ENCODE results near the gene ADAMTSL1. TPM values are rescaled to one million over a fixed set of nuclear protein-coding genes. Genes with fewer than 3 reads are reported as not detected.
A peak's percentile ranks its signal among the peaks of the same experiment; 100 is the strongest.

Gene ADAMTSL1
- total and polyA plus RNA-seq, 2 of the 8 experiments (the other 6 are each of a cell fraction or from before 2014, with no cell fraction given): 0.84 to 1.1 TPM

DNA sequence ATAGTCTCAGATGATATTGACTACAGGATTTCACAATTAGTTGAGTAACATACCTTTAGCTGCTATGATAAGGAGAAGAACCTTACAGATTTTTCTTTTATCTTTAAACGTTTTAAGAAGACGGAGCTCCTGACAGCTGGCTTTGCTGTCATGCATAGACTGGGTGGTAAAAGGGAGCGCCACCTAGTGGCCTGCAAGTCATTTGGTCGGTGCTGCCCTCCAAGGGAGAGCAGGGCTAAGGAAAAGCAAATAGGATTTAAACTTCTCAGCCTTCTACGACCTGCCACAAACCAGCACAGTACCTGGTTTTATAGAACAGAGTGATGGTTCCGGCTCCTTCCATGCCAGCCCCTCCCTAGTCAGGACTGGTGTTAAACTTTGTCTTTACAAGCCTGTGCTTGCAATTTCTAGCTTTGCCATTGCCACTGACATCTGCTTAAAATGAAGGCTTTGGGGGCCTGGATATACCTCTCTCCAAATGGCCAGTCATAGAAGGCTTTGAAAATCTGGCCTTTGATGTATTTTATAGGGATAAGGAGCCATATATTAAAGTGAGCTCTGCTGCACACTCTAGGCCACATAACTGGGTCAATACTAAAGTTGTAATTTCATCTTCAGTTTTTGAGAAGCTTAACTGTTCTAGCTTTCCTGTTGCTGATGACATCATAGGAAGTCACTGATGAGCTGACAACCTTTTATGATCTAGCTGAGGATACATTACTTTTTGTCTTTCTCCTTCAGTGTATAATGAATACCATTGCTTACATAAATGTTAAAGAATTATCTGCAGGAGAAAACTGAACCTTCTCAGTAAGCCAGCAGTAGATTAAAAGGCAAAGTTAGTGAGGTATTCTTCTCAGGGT, 31.1 kb upstream of the ADAMTSL1 start:
- peaks cover 0 to 2% (median 0%) of the 10 kb centered on the region in 4 experiments; a peak in 1 of 7 replicates for H3K27me3 ChIP-seq (replicated peaks in 1 of 4; ENCODE audit: control insufficient read depth in 3 of 4, extremely low read depth in 1 of 4, insufficient read depth in 3 of 4, low read length in 3 of 4)
- CTCF ChIA-PET (ENCODE audit: partially characterized antibody): interaction anchor here (0.6 to 4.4 kb wide), 44 partner anchors 9 to 620 kb away, joined by 3 to 39 read pairs (median 4); partner anchors contain the start of gene ADAMTSL1
- H3K9ac ChIP-seq (replicated peaks in 1 of 4; ENCODE audit: extremely low read depth in 1 of 4, low read depth in 3 of 4, low read length in 3 of 4): no peak overlapping the region
- H3K23me2 ChIP-seq (ENCODE audit: low read depth, low read length): no peaks in the 10 kb centered on the region
- H2BK12ac ChIP-seq (ENCODE audit: low read depth, low read length): no peak overlapping the region
- WGBS, 2 experiments (ENCODE audit: extremely low coverage in 1 of 2, insufficient coverage in 1 of 2, insufficient read length in 1 of 2, insufficient replicate concordance in 2 of 2, low coverage in 1 of 2, low lambda C conversion rate in 2 of 2, missing lambda C conversion rate in 1 of 2): 15% methylated on average over 6 of the region's 6 CpGs; no CpG with 5 or more reads in 1 of the 2 experiments
- no peaks in the 10 kb centered on the region for H3K79me1 ChIP-seq (ENCODE audit: low read depth, low read length)
- no peak overlapping the region for H2BK5ac ChIP-seq (ENCODE audit: low read depth, low read length)
- H2AFZ ChIP-seq (ENCODE audit: low read length): peak overlapping the region; percentile 55; the same call in 1 of the 2 replicates
- H3K4me3 ChIP-seq (ENCODE audit: extremely low read depth in 1 of 4, insufficient read depth in 2 of 4, low read depth in 3 of 4, low read length in 4 of 4): no peak overlapping the region
- no peak overlapping the region for H4K91ac ChIP-seq (replicated peaks; ENCODE audit: insufficient read length, low read length)
- peak; percentile 92 for FAIRE-seq
- H3K56ac ChIP-seq (replicated peaks; ENCODE audit: insufficient read length, low read depth, low read length): no peak overlapping the region
- no peak overlapping the region for H4K8ac ChIP-seq (ENCODE audit: extremely low read depth, insufficient read depth, low read length)
- H3K9me3 ChIP-seq (ENCODE audit: insufficient read depth in 2 of 2, low read depth in 1 of 2, low read length in 1 of 2): no peaks in the 10 kb centered on the region
- no peak overlapping the region for H2BK20ac ChIP-seq (ENCODE audit: low read length)
- H4K20me1 ChIP-seq (replicated peaks in 1 of 2; ENCODE audit: control insufficient read depth in 1 of 2, insufficient read depth in 2 of 2, low read length in 2 of 2): no peaks in the 10 kb centered on the region
- H3K4me2 ChIP-seq (ENCODE audit: insufficient read depth in 1 of 2, low read depth in 2 of 2, low read length in 2 of 2): no peak overlapping the region
- H4K5ac ChIP-seq (ENCODE audit: insufficient read length, low read depth, low read length): no peak overlapping the region
- peak; percentile 47 to 70 for DNase-seq (ENCODE audit: low read depth in 1 of 2, low spot score in 2 of 2)
- H3K4ac ChIP-seq (replicated peaks; ENCODE audit: insufficient read length, low read depth, low read length): no peak overlapping the region
- no peaks in the 10 kb centered on the region for H3K36me3 ChIP-seq (ENCODE audit: control insufficient read depth in 2 of 4, insufficient read depth in 4 of 4, low read length in 3 of 4)
- no peak overlapping the region for H3K27ac ChIP-seq (ENCODE audit: low read depth, low read length)
- no peak overlapping the region for H3K18ac ChIP-seq (ENCODE audit: extremely low read depth, low read length)
- H2AK5ac ChIP-seq (ENCODE audit: low read depth, low read length): no peak overlapping the region
- H3K14ac ChIP-seq (ENCODE audit: insufficient read length): no peak overlapping the region
- no peaks in the 10 kb centered on the region for H3K79me2 ChIP-seq (ENCODE audit: control insufficient read depth in 1 of 2, insufficient read depth in 2 of 2, low read length in 2 of 2)
- POLR2A ChIA-PET (ENCODE audit: partially characterized antibody): interaction anchor here (1.1 kb wide), 1 partner anchor 188 kb away, joined by 3 read pairs; no protein-coding TSS in a partner anchor
- H3K23ac ChIP-seq (ENCODE audit: insufficient read length): no peak overlapping the region
- peaks cover 0 to 7% (median 3%) of the 10 kb centered on the region in 4 experiments; a peak in 5 of 7 replicates for H3K4me1 ChIP-seq (replicated peaks in 1 of 4; ENCODE audit: control insufficient read depth in 3 of 4, insufficient read depth in 4 of 4, low read length in 3 of 4)
- no peak overlapping the region for H2BK15ac ChIP-seq (ENCODE audit: low read length)
- H2BK120ac ChIP-seq (replicated peaks; ENCODE audit: low read depth, low read length): no peak overlapping the region
- TF ChIP-seq BACH1 (IDR thresholded peaks at IDR 0.05; ENCODE audit: low read length): no peak
- peak in 1 of 2 experiments; percentile 75; a peak in 2 of 4 replicates for TF ChIP-seq SIN3A (conservative IDR thresholded peaks at IDR 0.05 in 1 of 2, IDR thresholded peaks at IDR 0.05 in 1 of 2; ENCODE audit: low read depth in 1 of 2, low read length in 2 of 2)
- no peak for TF ChIP-seq SIX5 (IDR thresholded peaks at IDR 0.05; ENCODE audit: low read depth, low read length)
- TF ChIP-seq EZH2 (IDR thresholded peaks at IDR 0.05; ENCODE audit: low read depth, low read length, severe bottlenecking): no peak
- 0 out of 2 replicates have a peak, but pooled peaks have one; percentile 14 for TF ChIP-seq CREB1 (IDR thresholded peaks at IDR 0.05)
- no peak for TF ChIP-seq SRF (IDR thresholded peaks at IDR 0.05; ENCODE audit: low read depth, low read length)
- TF ChIP-seq JUN (IDR thresholded peaks at IDR 0.05; ENCODE audit: low read depth, low read length): no peak
- TF ChIP-seq POU5F1 (IDR thresholded peaks at IDR 0.05; ENCODE audit: low read depth, low read length): no peak
- TF ChIP-seq, protein P1, sequence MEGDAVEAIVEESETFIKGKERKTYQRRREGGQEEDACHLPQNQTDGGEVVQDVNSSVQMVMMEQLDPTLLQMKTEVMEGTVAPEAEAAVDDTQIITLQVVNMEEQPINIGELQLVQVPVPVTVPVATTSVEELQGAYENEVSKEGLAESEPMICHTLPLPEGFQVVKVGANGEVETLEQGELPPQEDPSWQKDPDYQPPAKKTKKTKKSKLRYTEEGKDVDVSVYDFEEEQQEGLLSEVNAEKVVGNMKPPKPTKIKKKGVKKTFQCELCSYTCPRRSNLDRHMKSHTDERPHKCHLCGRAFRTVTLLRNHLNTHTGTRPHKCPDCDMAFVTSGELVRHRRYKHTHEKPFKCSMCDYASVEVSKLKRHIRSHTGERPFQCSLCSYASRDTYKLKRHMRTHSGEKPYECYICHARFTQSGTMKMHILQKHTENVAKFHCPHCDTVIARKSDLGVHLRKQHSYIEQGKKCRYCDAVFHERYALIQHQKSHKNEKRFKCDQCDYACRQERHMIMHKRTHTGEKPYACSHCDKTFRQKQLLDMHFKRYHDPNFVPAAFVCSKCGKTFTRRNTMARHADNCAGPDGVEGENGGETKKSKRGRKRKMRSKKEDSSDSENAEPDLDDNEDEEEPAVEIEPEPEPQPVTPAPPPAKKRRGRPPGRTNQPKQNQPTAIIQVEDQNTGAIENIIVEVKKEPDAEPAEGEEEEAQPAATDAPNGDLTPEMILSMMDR (IDR thresholded peaks at IDR 0.05; ENCODE audit: control extremely low read depth in 1 of 3, insufficient read depth in 1 of 3, low read depth in 1 of 3, low read length in 3 of 3): peak; percentile 89 to 97 (median 90)

Data from H1 (cell line).